ENCODE results near the gene MAPK7.

- no peak for TF ChIP-seq CTCF (conservative IDR thresholded peaks at IDR 0.05; ENCODE audit: low read depth, low read length)
- TF ChIP-seq EZH2 (IDR thresholded peaks at IDR 0.05; ENCODE audit: borderline replicate concordance, low read depth, low read length, poor library complexity, severe bottlenecking): no peak
These were observed 489 bp upstream of the MAPK7 start for GRCh38 chr17:19377602-19378415.
